Lower leg skin (tissue), 4 donors: ENCODE data around the gene DVL1. TPM values are rescaled to one million over a fixed set of nuclear protein-coding genes. Genes with fewer than 3 reads are reported as not detected.

Experiments
- DNase-seq, 2 donors: peaks; one replicate each; pipeline ENCODE4 v3.0.0-alpha.2; 2019; ENCODE audit warnings: low spot score in 2 of 2
- H3K4me3 ChIP-seq: fragments of 200-600 bp; sonication (generic); 2 replicates; pipeline ENCODE4 v1.5.1; 2017; ENCODE audit warnings: mild to moderate bottlenecking, low read depth; ENCODE audit not compliant: poor library complexity, severe bottlenecking
- POLR2A ChIP-seq, 2 donors: fragments of 450-650 bp; IDR thresholded peaks; one replicate each; pipeline ENCODE4 v1.6.1; 2016 to 2017; ENCODE audit warnings: antibody characterized with exemption in 2 of 2, mild to moderate bottlenecking in 1 of 2, moderate library complexity in 1 of 2
- WGBS, 2 donors: methylation state at CpG; one replicate each; pipeline ENCODE4 v1.1.5; 2018; 5-methylcytosine and 5-hydroxymethylcytosine counted together
- intact Hi-C: fragments of 100-400 bp; cut with DNase I; formaldehyde crosslinking; loops from one replicate; pipeline ENCODE4 v1.15.0; 2023; ENCODE audit warnings: low total_unique reads
- total RNA-seq, 4 donors: library from RNA; depleted of rRNA; stranded (reverse); fragments of >200 nt; gene quantifications; one replicate each; pipeline ENCODE4 v1.1.0, GENCODE V29; 2016
- TF ChIP-seq, protein P1 (sequence below), 3 donors: fragments of 450-650 bp; IDR thresholded peaks; one replicate each; pipeline ENCODE4 v1.5.1; 2016; ENCODE audit warnings: antibody characterized with exemption in 3 of 3, mild to moderate bottlenecking in 3 of 3, moderate library complexity in 2 of 3

Gene DVL1
- total RNA-seq, 4 donors from 2014 or later: 92.0 to 163 (median 113) TPM

DNA sequence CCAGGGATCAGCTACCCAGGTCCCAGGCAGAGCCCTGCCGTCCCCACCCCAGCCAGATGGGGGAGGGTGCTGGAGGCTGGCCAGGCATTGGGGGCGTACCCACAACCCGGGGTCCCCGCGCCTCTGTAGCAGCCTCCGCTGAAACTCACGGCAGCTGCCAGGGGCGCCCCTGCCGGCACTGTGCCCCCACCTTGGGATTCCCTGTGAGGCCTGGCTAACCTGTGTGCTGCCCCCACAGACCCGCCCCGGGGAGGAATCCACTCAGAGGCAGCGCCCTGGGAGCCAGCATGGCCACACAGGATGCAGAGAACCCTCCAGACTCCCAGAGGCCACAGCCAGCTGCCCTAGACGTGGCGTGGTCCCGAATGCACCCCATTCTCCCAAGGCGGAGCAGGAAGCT lies 3.8 kb downstream of the DVL1 start:
- WGBS, 2 donors: 65 to 67% methylated on average over 1 to 15 of the region's 16 CpGs
- no peak overlapping the region for H3K4me3 ChIP-seq
- TF ChIP-seq, protein P1, sequence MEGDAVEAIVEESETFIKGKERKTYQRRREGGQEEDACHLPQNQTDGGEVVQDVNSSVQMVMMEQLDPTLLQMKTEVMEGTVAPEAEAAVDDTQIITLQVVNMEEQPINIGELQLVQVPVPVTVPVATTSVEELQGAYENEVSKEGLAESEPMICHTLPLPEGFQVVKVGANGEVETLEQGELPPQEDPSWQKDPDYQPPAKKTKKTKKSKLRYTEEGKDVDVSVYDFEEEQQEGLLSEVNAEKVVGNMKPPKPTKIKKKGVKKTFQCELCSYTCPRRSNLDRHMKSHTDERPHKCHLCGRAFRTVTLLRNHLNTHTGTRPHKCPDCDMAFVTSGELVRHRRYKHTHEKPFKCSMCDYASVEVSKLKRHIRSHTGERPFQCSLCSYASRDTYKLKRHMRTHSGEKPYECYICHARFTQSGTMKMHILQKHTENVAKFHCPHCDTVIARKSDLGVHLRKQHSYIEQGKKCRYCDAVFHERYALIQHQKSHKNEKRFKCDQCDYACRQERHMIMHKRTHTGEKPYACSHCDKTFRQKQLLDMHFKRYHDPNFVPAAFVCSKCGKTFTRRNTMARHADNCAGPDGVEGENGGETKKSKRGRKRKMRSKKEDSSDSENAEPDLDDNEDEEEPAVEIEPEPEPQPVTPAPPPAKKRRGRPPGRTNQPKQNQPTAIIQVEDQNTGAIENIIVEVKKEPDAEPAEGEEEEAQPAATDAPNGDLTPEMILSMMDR (IDR thresholded peaks at IDR 0.05): no peak
- no peak for TF ChIP-seq POLR2A (IDR thresholded peaks at IDR 0.05)
- no peak for DNase-seq
- intact Hi-C loops: no loop called here

DNA sequence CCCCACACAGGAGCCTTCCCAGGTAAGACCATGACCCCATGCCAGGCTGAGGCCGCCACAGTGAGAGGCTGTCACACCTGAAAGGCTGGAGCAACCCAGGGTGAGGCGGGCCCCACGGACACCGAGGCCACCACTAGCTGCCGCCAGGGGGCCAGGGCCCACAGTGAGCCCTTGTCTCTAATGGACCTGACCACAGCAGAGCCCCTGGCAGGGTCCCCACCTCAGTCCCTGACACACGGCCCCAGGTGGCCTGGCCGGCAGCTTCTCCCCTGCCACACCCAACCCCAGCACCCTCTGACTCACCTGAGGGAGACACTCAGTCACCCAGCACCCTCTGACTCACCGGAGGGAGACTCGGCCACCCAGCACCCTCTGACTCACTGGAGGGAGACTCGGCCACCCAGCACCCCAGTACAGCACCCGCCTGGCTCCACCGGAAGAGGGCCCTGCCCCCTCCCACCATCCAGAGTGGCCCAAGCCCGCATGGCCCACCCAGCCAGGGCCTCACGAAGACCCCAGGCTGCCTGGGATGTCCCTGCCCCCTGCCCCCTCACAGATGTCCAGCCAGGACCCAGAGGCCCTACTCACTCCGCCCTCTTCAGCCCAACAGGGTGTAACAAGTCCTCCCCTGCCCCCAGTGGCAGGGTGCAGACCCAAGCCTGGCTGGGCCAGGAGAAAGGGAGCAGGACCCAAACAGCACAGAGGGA lies 4.4 kb downstream of the DVL1 start:
- intact Hi-C loops: no loop called here
- no peak for DNase-seq
- H3K4me3 ChIP-seq: no peak overlapping the region
- WGBS, 2 donors: 43 to 57% methylated on average over 9 to 13 of the region's 15 CpGs
- TF ChIP-seq POLR2A (IDR thresholded peaks at IDR 0.05): no peak
- TF ChIP-seq, protein P1 (IDR thresholded peaks at IDR 0.05): no peak

DNA sequence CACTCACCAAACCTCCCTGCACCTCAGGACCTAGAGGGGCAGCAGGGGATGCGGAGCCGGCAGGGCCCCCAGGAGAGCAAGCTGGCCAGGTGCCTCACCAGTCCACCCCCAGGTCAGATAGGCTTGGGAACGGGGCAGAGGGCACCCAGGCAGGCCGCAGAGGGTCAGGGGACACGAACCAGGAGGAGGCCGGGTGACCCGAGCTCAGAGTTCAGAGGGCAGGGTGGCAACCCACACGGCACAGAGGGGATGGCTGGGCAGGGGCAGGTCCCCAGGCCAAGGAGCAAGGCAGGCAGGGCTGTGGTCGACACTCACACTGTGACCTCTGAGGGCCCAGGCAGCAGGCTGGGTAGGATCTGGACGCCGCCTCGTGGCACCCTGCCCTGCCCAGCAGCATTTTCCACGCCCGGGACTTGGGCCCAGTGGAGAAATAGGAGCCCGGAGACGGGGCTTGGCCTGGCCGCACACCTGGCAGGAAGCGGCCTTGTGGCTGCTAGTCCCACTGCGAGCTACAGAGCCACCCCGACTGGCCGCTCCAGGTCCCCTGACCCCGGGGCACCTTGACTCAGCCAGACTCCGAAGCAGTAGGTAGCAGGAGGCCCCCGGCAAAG lies 5.3 kb downstream of the DVL1 start:
- intact Hi-C loops: no loop called here
- TF ChIP-seq POLR2A (IDR thresholded peaks at IDR 0.05): no peak
- TF ChIP-seq, protein P1 (IDR thresholded peaks at IDR 0.05): no peak
- no peak for DNase-seq
- WGBS, 2 donors: 59 to 76% methylated on average over 12 to 18 of the region's 24 CpGs
- no peak overlapping the region for H3K4me3 ChIP-seq

DNA sequence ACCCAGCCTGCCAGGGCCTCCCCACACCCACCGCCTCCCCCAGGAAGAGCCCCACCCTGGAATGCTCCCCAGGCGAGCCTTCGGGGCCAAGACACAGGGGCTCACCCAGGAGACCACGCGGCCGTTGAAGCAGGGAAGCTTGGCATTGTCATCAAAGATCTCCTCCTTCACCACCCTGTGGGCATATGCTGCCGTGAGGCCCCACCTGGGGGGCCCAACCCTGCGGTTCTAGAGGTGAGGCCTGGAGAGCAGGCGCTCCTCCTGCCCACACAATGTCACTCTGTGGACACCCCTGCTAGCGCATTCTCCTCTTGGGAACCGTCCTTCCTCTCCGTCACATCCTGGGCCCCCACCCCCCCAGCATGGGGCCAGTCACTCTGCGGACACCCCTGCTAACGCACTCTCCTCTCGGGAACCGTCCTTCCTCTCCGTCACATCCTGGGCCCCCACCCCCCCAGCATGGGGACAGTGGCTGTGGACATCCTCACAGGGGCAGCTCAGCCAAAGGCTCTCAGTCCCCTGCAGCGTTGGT lies 6.6 kb downstream of the DVL1 start:
- TF ChIP-seq, protein P1 (IDR thresholded peaks at IDR 0.05): no peak
- no peak for TF ChIP-seq POLR2A (IDR thresholded peaks at IDR 0.05)
- WGBS, 2 donors: 56 to 80% methylated on average over 16 to 18 of the region's 18 CpGs
- intact Hi-C loops: no loop called here
- DNase-seq: no peak
- no peak overlapping the region for H3K4me3 ChIP-seq

- intact Hi-C loops: no loop called here
- no peak for DNase-seq
- 94 to 99% methylated on average over 14 of the region's 28 CpGs for WGBS, 2 donors
- no peak for TF ChIP-seq POLR2A (IDR thresholded peaks at IDR 0.05)
- TF ChIP-seq, protein P1 (IDR thresholded peaks at IDR 0.05): no peak
- no peak overlapping the region for H3K4me3 ChIP-seq
Measured at GRCh38 chr1:1342061-1342562, 7.1 kb downstream of the DVL1 start.
